Endodermal cell (in vitro differentiated cells): Measurements from ENCODE around the gene MIA3. TPM values are rescaled to one million over a fixed set of nuclear protein-coding genes. Genes with fewer than 3 reads are reported as not detected.
"Not testable (repeated sequence)": the region's sequence is repeated elsewhere in the genome, so short reads cannot be mapped to it uniquely, and the experiment has no call there.

ENCODE experiments used
- DNase-seq: peaks from one replicate; pipeline ENCODE4 v3.0.0-alpha.2; 2017
- H3K27ac ChIP-seq: 2 replicates; pipeline ENCODE4 v1.5.1; 2013; ENCODE audit warnings: mild to moderate bottlenecking, low read depth, low read length, moderate library complexity
- H3K27me3 ChIP-seq: 2 replicates; pipeline ENCODE4 v1.6.1; 2013; ENCODE audit warnings: mild to moderate bottlenecking, low read length, moderate library complexity; ENCODE audit not compliant: insufficient read depth, control insufficient read depth, poor library complexity, severe bottlenecking
- H3K36me3 ChIP-seq: 2 replicates; pipeline ENCODE4 v1.7.0; 2013; ENCODE audit warnings: mild to moderate bottlenecking, low read length, moderate library complexity; ENCODE audit not compliant: control insufficient read depth, insufficient read depth
- H3K4me1 ChIP-seq: one replicate; pipeline ENCODE4 v1.7.0; 2013; ENCODE audit warnings: low read length; ENCODE audit not compliant: control insufficient read depth, insufficient read depth
- H3K4me3 ChIP-seq: 2 replicates; pipeline ENCODE4 v1.5.1; 2013; ENCODE audit warnings: mild to moderate bottlenecking, low read length, moderate library complexity
- H3K9ac ChIP-seq: 2 replicates; pipeline ENCODE4 v1.6.1; 2013; ENCODE audit warnings: mild to moderate bottlenecking, low read length, moderate library complexity; ENCODE audit not compliant: poor library complexity, severe bottlenecking; ENCODE audit errors: extremely low read depth
- H3K9me3 ChIP-seq: 2 replicates; pipeline ENCODE4 v1.6.1; 2013; ENCODE audit warnings: mild to moderate bottlenecking, low read length, moderate library complexity; ENCODE audit not compliant: control insufficient read depth
- H3K27ac Mint-ChIP-seq: 2 replicates; pipeline ENCODE4 v1.8.0; 2020; ENCODE audit warnings: mixed read lengths
- H3K27me3 Mint-ChIP-seq: 2 replicates; pipeline ENCODE4 v1.8.0; 2021; ENCODE audit warnings: mild to moderate bottlenecking, mixed read lengths; ENCODE audit not compliant: insufficient read depth
- H3K36me3 Mint-ChIP-seq: 2 replicates; pipeline ENCODE4 v1.8.0; 2020; ENCODE audit warnings: low read depth, mixed read lengths
- H3K4me1 Mint-ChIP-seq: 2 replicates; pipeline ENCODE4 v1.8.0; 2020; ENCODE audit warnings: mixed read lengths
- H3K4me3 Mint-ChIP-seq: 2 replicates; pipeline ENCODE4 v1.8.0; 2020; ENCODE audit warnings: mild to moderate bottlenecking, moderate library complexity, mixed read lengths
- H3K9me3 Mint-ChIP-seq: 2 replicates; pipeline ENCODE4 v1.8.0; 2020; ENCODE audit warnings: mild to moderate bottlenecking, mixed read lengths
- CTCF ChIP-seq: fragments of 200-600 bp; sonication (generic); conservative IDR thresholded peaks from 2 replicates; pipeline ENCODE4 v1.5.0; 2021; ENCODE audit warnings: antibody characterized with exemption, mild to moderate bottlenecking
- WGBS, 2 experiments: methylation state at CpG; one replicate each; pipeline versions ENCODE4 v1.1.5 to v1.1.7; 2013; ENCODE audit warnings: missing lambda C conversion rate in 2 of 2, mixed read lengths in 1 of 2; ENCODE audit not compliant: insufficient coverage in 1 of 2, insufficient read length in 1 of 2; 5-methylcytosine and 5-hydroxymethylcytosine counted together
- total RNA-seq, 2 donors: library from RNA; stranded (reverse); fragmentation: NEBNext Ultra II Directional in 1 of 2; extraction: Animal tissue kit (Norgen Biotek cat#: 25700) in 1 of 2; gene quantifications; 2 replicates in 1 of 2; 3 replicates in 1 of 2; pipeline ENCODE4 v1.2.1, GENCODE V29; 2021

Gene MIA3
- total RNA-seq, 2 donors from 2014 or later: 69.9 to 76.8 TPM

GRCh38 chr1:222601257-222601656, 16.6 kb upstream of the MIA3 start:
- H3K9me3 ChIP-seq: no peaks in the 10 kb centered on the region
- DNase-seq: no peak
- no peaks in the 10 kb centered on the region for H3K36me3 Mint-ChIP-seq

GRCh38 chr1:222606757-222607156, 11.1 kb upstream of the MIA3 start:
- H3K36me3 ChIP-seq: no peaks in the 10 kb centered on the region
- Mint-ChIP-seq H3K27me3 (peaks cover 26% of the 10 kb centered on the region), H3K4me3 (no peak overlapping the region), H3K27ac (no peak overlapping the region), H3K36me3 (no peaks in the 10 kb centered on the region), H3K4me1 (no peaks in the 10 kb centered on the region), H3K9me3 (peaks cover 14% of the 10 kb centered on the region)
- no peak overlapping the region for H3K9ac ChIP-seq
- no peak for DNase-seq
- no peak overlapping the region for H3K27ac ChIP-seq
- H3K27me3 ChIP-seq: peaks cover 13% of the 10 kb centered on the region
- H3K4me3 ChIP-seq: no peak overlapping the region
- no peak for TF ChIP-seq CTCF
- no peaks in the 10 kb centered on the region for H3K4me1 ChIP-seq
- WGBS, 2 experiments: 93 to 100% methylated on average over 1 of the region's 1 CpG
- H3K9me3 ChIP-seq: no peaks in the 10 kb centered on the region

More at GRCh38 chr1:222601257-222601656, 16.6 kb upstream of the MIA3 start:
- Mint-ChIP-seq H3K9me3 (peaks cover 2% of the 10 kb centered on the region), H3K27ac (no peak overlapping the region), H3K27me3 (peaks cover 33% of the 10 kb centered on the region), H3K4me3 (no peak overlapping the region), H3K4me1 (no peaks in the 10 kb centered on the region)
- no peaks in the 10 kb centered on the region for H3K36me3 ChIP-seq
- H3K27me3 ChIP-seq: peaks cover 33% of the 10 kb centered on the region
- H3K4me3 ChIP-seq: no peak overlapping the region
- H3K4me1 ChIP-seq: no peaks in the 10 kb centered on the region
- no peak overlapping the region for H3K27ac ChIP-seq
- TF ChIP-seq CTCF: no peak
- WGBS, 2 experiments: 80 to 96% methylated on average over 1 to 3 of the region's 3 CpGs
- H3K9ac ChIP-seq: no peak overlapping the region

GRCh38 chr1:222609111-222609510, 8.8 kb upstream of the MIA3 start:
- H3K9me3 ChIP-seq, H3K36me3 Mint-ChIP-seq, H3K27ac Mint-ChIP-seq, H3K4me1 Mint-ChIP-seq, H3K4me1 ChIP-seq, H3K4me3 ChIP-seq, H3K27ac ChIP-seq, H3K36me3 ChIP-seq, H3K9ac ChIP-seq, H3K4me3 Mint-ChIP-seq, DNase-seq: not testable (repeated sequence)
- H3K9me3 Mint-ChIP-seq: peaks cover 14% of the 10 kb centered on the region
- peaks cover 37% of the 10 kb centered on the region for H3K27me3 ChIP-seq
- 50% methylated on average over 1 of the region's 1 CpG; no CpG with 5 or more reads in 1 of the 2 experiments for WGBS, 2 experiments
- peaks cover 45% of the 10 kb centered on the region for H3K27me3 Mint-ChIP-seq

- H3K27ac Mint-ChIP-seq: no peak overlapping the region
- H3K27me3 Mint-ChIP-seq: peaks cover 53% of the 10 kb centered on the region
- peaks cover 12% of the 10 kb centered on the region for H3K9me3 Mint-ChIP-seq
These were observed 7.2 kb upstream of the MIA3 start for GRCh38 chr1:222610728-222611127.

More at GRCh38 chr1:222610728-222611127, 7.2 kb upstream of the MIA3 start:
- H3K9me3 ChIP-seq: no peaks in the 10 kb centered on the region
- no peak for TF ChIP-seq CTCF
- no peaks in the 10 kb centered on the region for H3K4me1 ChIP-seq
- Mint-ChIP-seq H3K36me3 (no peaks in the 10 kb centered on the region), H3K4me3 (no peak overlapping the region), H3K4me1 (no peaks in the 10 kb centered on the region)
- H3K9ac ChIP-seq: no peak overlapping the region
- H3K27me3 ChIP-seq: peaks cover 53% of the 10 kb centered on the region
- 95 to 100% methylated on average over 1 of the region's 2 CpGs for WGBS, 2 experiments
- H3K36me3 ChIP-seq: no peaks in the 10 kb centered on the region
- DNase-seq: no peak
- no peak overlapping the region for H3K4me3 ChIP-seq
- no peak overlapping the region for H3K27ac ChIP-seq
